GM23248 (cell line): ENCODE data around the gene GTPBP1. TPM values are rescaled to one million over a fixed set of nuclear protein-coding genes. Genes with fewer than 3 reads are reported as not detected.

ENCODE experiments used
- DNase-seq: peaks from one replicate; pipeline ENCODE4 v3.0.0-alpha.2; 2015
- H2AFZ ChIP-seq: fragments of 200-600 bp; sonication (generic); 2 replicates; pipeline ENCODE4 v1.6.1; 2016; ENCODE audit warnings: antibody characterized with exemption
- H3F3A ChIP-seq: fragments of 200-600 bp; sonication (generic); 2 replicates; pipeline ENCODE4 v1.6.1; 2016; ENCODE audit warnings: mild to moderate bottlenecking, antibody characterized with exemption, mixed run types; ENCODE audit not compliant: insufficient read depth
- H3K27ac ChIP-seq: fragments of 200-600 bp; sonication (generic); 2 replicates; pipeline ENCODE4 v1.5.1; 2016; ENCODE audit warnings: mild to moderate bottlenecking
- H3K27me3 ChIP-seq: fragments of 200-600 bp; sonication (generic); replicated peaks from 2 replicates; pipeline ENCODE4 v1.6.1; 2016; ENCODE audit warnings: mild to moderate bottlenecking; ENCODE audit not compliant: insufficient read depth
- H3K36me3 ChIP-seq: fragments of 200-600 bp; sonication (generic); 2 replicates; pipeline ENCODE4 v1.6.1; 2016; ENCODE audit warnings: low read depth, mild to moderate bottlenecking
- H3K4me1 ChIP-seq: fragments of 200-600 bp; sonication (generic); 2 replicates; pipeline ENCODE4 v1.6.1; 2016; ENCODE audit warnings: mild to moderate bottlenecking; ENCODE audit not compliant: insufficient read depth
- H3K4me2 ChIP-seq: fragments of 200-600 bp; sonication (generic); one replicate; pipeline ENCODE4 v1.6.1; 2016; ENCODE audit warnings: mild to moderate bottlenecking; ENCODE audit not compliant: unreplicated experiment
- H3K4me3 ChIP-seq: fragments of 200-600 bp; sonication (generic); 2 replicates; pipeline ENCODE4 v1.5.1; 2016; ENCODE audit warnings: mild to moderate bottlenecking
- H3K79me2 ChIP-seq: fragments of 200-600 bp; sonication (generic); 2 replicates; pipeline ENCODE4 v1.6.1; 2016; ENCODE audit warnings: mild to moderate bottlenecking; ENCODE audit not compliant: insufficient read depth
- H3K9ac ChIP-seq: fragments of 200-600 bp; sonication (generic); 2 replicates; pipeline ENCODE4 v1.6.1; 2016; ENCODE audit warnings: mild to moderate bottlenecking
- H3K9me2 ChIP-seq: fragments of 200-600 bp; sonication (generic); 2 replicates; pipeline ENCODE4 v1.6.1; 2016; ENCODE audit warnings: mixed run types, mild to moderate bottlenecking, moderate library complexity; ENCODE audit not compliant: insufficient read depth
- H3K9me3 ChIP-seq: fragments of 200-600 bp; sonication (generic); one replicate; pipeline ENCODE4 v1.6.1; 2017; ENCODE audit warnings: low read depth
- H4K20me1 ChIP-seq: fragments of 200-600 bp; sonication (generic); 2 replicates; pipeline ENCODE4 v1.6.0; 2016; ENCODE audit not compliant: insufficient read depth
- EZH2 ChIP-seq: fragments of 200-600 bp; sonication (generic); IDR thresholded peaks from 2 replicates; pipeline ENCODE4 v1.6.1; 2018; ENCODE audit warnings: antibody characterized with exemption, mild to moderate bottlenecking; ENCODE audit not compliant: insufficient read depth, poor library complexity, severe bottlenecking
- EZH2phosphoT487 ChIP-seq: fragments of 200-600 bp; sonication (generic); IDR thresholded peaks from 2 replicates; pipeline ENCODE4 v1.6.1; 2018; ENCODE audit warnings: antibody characterized with exemption, moderate library complexity, mild to moderate bottlenecking, low read depth; ENCODE audit not compliant: insufficient read depth
- WGBS, 2 experiments: methylation state at CpG; one replicate each; pipeline ENCODE4 v1.1.6; 2015 to 2017; ENCODE audit warnings: low lambda C conversion rate in 2 of 2, low coverage in 1 of 2; ENCODE audit errors: missing lambda C conversion rate in 2 of 2; 5-methylcytosine and 5-hydroxymethylcytosine counted together
- in situ Hi-C: fragments of 300-500 bp; cut with MboI; formaldehyde crosslinking; loops from 2 replicates; pipeline ENCODE4 v1.15.0; 2020
- polyA plus RNA-seq: library from polyadenylated mRNA; unstranded; fragments of >200 nt; fragmentation: Nextera tagmentation; extraction: Ambion mirVana; gene quantifications from 2 replicates; pipeline ENCODE4 v1.2.1, GENCODE V29; 2016
- total RNA-seq: library from RNA; depleted of rRNA; stranded (reverse); fragments of >200 nt; shearing (Covaris generic); gene quantifications from 2 replicates; pipeline ENCODE4 v1.2.3, GENCODE V29; 2014

GTPBP1 gene
- total and polyA plus RNA-seq, 2 experiments from 2014 or later: 10.0 to 26.9 TPM

DNA sequence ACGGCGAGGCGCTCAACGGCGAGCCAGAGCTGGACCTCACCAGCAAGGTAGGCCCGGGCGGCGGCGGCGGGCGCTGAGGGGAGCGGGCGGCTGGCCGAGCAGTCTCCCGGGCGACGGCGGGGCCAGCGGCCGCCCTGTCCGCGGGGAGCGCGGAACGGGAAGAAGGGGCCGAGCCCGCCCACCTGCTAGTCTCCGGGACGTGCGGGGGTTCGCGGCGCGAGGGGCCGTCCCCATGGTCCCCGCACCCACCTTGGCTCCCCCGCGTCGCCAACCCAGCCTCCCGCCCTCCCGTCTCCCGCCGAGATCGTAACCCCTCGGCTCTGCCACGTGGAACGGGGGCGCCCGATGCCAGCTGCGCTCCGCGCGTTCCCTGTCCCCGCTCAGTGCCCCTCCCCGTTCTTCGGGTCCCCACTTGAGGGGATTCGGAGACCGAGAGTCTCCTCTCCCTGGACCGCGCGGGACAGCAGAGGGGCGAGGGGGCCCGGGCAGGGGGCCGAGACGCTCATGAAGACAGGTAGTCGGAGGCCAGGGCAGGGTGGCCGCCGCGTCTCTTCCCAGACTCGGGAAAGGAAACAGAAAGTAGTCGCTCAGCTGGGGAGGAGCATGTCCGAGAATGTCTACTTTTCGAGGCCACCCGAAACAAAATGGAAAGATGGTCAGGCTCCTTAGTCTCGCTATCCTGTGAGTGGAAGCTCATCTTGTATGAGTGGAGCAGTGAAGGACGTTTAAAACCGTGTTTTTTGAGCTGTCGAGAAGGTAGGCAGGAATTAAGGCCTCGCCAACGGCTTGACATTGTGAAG lies 557 bp downstream of the GTPBP1 start:
- H3K9me3 ChIP-seq: no peaks in the 10 kb centered on the region
- in situ Hi-C loops: no loop called here
- H3K9me2 ChIP-seq: no peaks in the 10 kb centered on the region
- H4K20me1 ChIP-seq: peaks cover 12% of the 10 kb centered on the region; the same call in 1 of the 2 replicates
- peaks cover 23% of the 10 kb centered on the region for H3F3A ChIP-seq
- peak overlapping the region; percentile 36 for H2AFZ ChIP-seq
- H3K4me2 ChIP-seq: peak overlapping the region; percentile 83
- H3K4me1 ChIP-seq: peaks cover 20% of the 10 kb centered on the region
- 0% methylated on average over 24 to 74 of the region's 80 CpGs for WGBS, 2 experiments
- peak overlapping the region; percentile 88 for H3K27ac ChIP-seq
- H3K4me3 ChIP-seq: peak overlapping the region; percentile 88
- peak; percentile 71 for DNase-seq
- peaks cover 54% of the 10 kb centered on the region for H3K79me2 ChIP-seq
- TF ChIP-seq EZH2phosphoT487 (no peak), EZH2 (no peak)
- H3K9ac ChIP-seq: peak overlapping the region; percentile 95
- no peaks in the 10 kb centered on the region for H3K27me3 ChIP-seq
- no peaks in the 10 kb centered on the region for H3K36me3 ChIP-seq

DNA sequence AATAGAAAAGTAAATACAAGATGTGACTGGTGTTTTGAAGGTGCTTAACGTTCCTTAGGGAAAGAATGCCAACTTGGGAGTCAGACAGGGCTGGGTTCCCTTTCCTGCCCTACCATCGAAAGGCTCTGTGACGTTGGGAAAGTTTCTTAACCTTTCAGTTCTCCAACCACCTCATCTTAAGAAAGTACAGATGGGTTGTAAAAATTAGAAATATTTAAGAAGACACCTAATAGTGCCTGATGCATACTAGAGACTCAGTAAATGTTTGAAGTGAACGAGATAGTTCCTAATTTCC lies 1.1 kb downstream of the GTPBP1 start:
- 0 to 1% methylated on average over 4 of the region's 4 CpGs for WGBS, 2 experiments
- peak overlapping the region; percentile 36 for H2AFZ ChIP-seq
- peak; percentile 59 for DNase-seq
- H3K27me3 ChIP-seq: no peaks in the 10 kb centered on the region
- peaks cover 20% of the 10 kb centered on the region for H3K4me1 ChIP-seq
- peak overlapping the region; percentile 95 for H3K9ac ChIP-seq
- H3K36me3 ChIP-seq: no peaks in the 10 kb centered on the region
- peaks cover 60% of the 10 kb centered on the region for H3K79me2 ChIP-seq
- H3K4me2 ChIP-seq: peak overlapping the region; percentile 83
- in situ Hi-C loops: no loop called here
- peaks cover 23% of the 10 kb centered on the region for H3F3A ChIP-seq
- no peak for TF ChIP-seq EZH2phosphoT487
- H3K27ac ChIP-seq: peak overlapping the region; percentile 88
- H3K9me2 ChIP-seq: no peaks in the 10 kb centered on the region
- H3K4me3 ChIP-seq: peak overlapping the region; percentile 88
- no peaks in the 10 kb centered on the region for H3K9me3 ChIP-seq
- H4K20me1 ChIP-seq: peaks cover 12% of the 10 kb centered on the region; the same call in 1 of the 2 replicates

DNA sequence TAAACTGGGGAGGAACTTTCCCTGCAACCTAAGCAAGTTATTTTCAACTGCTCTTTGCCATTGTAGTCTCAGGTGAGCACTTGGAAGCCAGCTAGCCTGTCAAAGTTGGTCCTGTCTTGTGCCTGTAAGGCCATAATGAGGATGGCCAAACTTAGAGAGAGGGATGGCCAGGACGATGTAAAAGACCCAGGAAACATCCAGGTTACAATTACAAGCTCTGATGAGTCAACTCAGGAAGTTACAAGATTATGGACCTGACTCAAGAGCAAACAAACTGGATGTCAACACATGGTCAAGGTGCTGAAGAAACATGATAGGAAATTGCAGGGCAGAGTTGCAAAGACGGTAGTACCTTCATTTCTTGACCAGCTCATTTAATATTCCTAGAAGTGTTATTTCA lies 1.6 kb downstream of the GTPBP1 start:
- WGBS, 2 experiments: 27 to 28% methylated on average over 2 of the region's 2 CpGs
- no peaks in the 10 kb centered on the region for H3K27me3 ChIP-seq
- peaks cover 23% of the 10 kb centered on the region for H3F3A ChIP-seq
- H3K4me2 ChIP-seq: peak overlapping the region; percentile 83
- peak; percentile 75 for DNase-seq
- peaks cover 20% of the 10 kb centered on the region for H3K4me1 ChIP-seq
- H4K20me1 ChIP-seq: peaks cover 16% of the 10 kb centered on the region; the same call in 1 of the 2 replicates
- peak overlapping the region; percentile 95 for H3K9ac ChIP-seq
- no peaks in the 10 kb centered on the region for H3K9me2 ChIP-seq
- no peaks in the 10 kb centered on the region for H3K36me3 ChIP-seq
- H2AFZ ChIP-seq: no peak overlapping the region
- TF ChIP-seq EZH2phosphoT487 (no peak), EZH2 (no peak)
- peak overlapping the region; percentile 88 for H3K27ac ChIP-seq
- H3K79me2 ChIP-seq: peaks cover 65% of the 10 kb centered on the region
- peak overlapping the region; percentile 88 for H3K4me3 ChIP-seq
- no peaks in the 10 kb centered on the region for H3K9me3 ChIP-seq
- in situ Hi-C loops: no loop called here

DNA sequence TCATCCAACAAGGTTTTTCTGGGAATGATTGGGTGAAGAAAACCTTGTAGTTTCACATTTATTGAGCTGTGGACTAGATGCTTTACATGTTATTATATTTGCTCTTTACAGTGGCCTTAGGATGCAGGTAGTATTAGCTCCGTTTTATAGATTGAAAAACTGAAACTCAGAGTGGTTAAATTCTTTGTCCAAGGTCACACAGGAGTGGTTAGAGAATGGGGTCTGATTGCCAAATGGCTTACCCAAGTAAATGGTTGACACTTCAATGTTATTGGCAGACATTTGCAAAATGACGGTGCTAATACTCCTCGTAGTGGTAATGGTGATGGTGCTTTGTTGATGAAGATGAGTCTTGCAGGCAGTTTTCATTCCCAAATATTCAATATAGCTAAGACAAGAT lies 2.2 kb downstream of the GTPBP1 start:
- Histone ChIP-seq H3K27me3 (no peaks in the 10 kb centered on the region), H3K79me2 (peaks cover 71% of the 10 kb centered on the region), H3K4me1 (peaks cover 20% of the 10 kb centered on the region), H3K9me3 (no peaks in the 10 kb centered on the region), H3K27ac (peak overlapping the region; percentile 88; the same call in 1 of the 2 replicates), H3K9ac (no peak overlapping the region; the same call in 1 of the 2 replicates), H4K20me1 (peaks cover 16% of the 10 kb centered on the region; the same call in 1 of the 2 replicates), H3K9me2 (no peaks in the 10 kb centered on the region), H3F3A (peaks cover 23% of the 10 kb centered on the region), H2AFZ (no peak overlapping the region), H3K4me2 (peak overlapping the region; percentile 83), H3K36me3 (no peaks in the 10 kb centered on the region), H3K4me3 (peak overlapping the region; percentile 88)
- TF ChIP-seq EZH2phosphoT487 (no peak), EZH2 (no peak)
- in situ Hi-C loops: no loop called here
- no peak for DNase-seq
- WGBS, 2 experiments: 97 to 98% methylated on average over 3 of the region's 3 CpGs
